Testis (tissue), 3 donors: ENCODE data around the gene CEP72. TPM values are rescaled to one million over a fixed set of nuclear protein-coding genes. Genes with fewer than 3 reads are reported as not detected.

Source experiments
- DNase-seq: peaks from one replicate; pipeline ENCODE4 v3.0.0-alpha.2; 2019
- H3K27ac ChIP-seq, 2 donors: fragments of 200-600 bp; sonication (generic); one replicate each; pipeline ENCODE4 v1.5.1; 2019
- H3K27me3 ChIP-seq: fragments of 200-600 bp; sonication (generic); one replicate; pipeline ENCODE4 v1.5.1; 2019
- H3K36me3 ChIP-seq: fragments of 200-600 bp; sonication (generic); one replicate; pipeline ENCODE4 v1.5.1; 2017; ENCODE audit warnings: low read depth; ENCODE audit errors: missing control alignments
- H3K4me1 ChIP-seq: fragments of 200-600 bp; sonication (generic); one replicate; pipeline ENCODE4 v1.5.1; 2019
- H3K4me3 ChIP-seq, 2 donors: fragments of 200-600 bp; sonication (generic); one replicate each; pipeline ENCODE4 v1.5.1; 2017 to 2019
- H3K9me3 ChIP-seq: fragments of 200-600 bp; sonication (generic); one replicate; pipeline ENCODE4 v1.5.1; 2017
- POLR2A ChIP-seq: fragments of 450-650 bp; IDR thresholded peaks from one replicate; pipeline ENCODE4 v1.6.1; 2017; ENCODE audit warnings: antibody characterized with exemption, mild to moderate bottlenecking, moderate library complexity
- WGBS, 2 donors: methylation state at CpG; one replicate each; pipeline ENCODE4 v1.1.5; 2018; 5-methylcytosine and 5-hydroxymethylcytosine counted together
- intact Hi-C: fragments of 100-400 bp; cut with DNase I; formaldehyde crosslinking; loops from one replicate; pipeline ENCODE4 v1.15.1; 2023; ENCODE audit warnings: low total_unique reads
- polyA plus RNA-seq: library from polyadenylated mRNA; stranded (reverse); fragments of 350-450 nt; fragmentation: Illumina TruSeq; extraction: RNeasy Lipid Tissue Mini Kit (QIAGEN cat#74804); gene quantifications from one replicate; pipeline ENCODE4 v1.2.3, GENCODE V29; 2014; ENCODE audit warnings: low read depth, low replicate concordance; ENCODE audit not compliant: insufficient read depth
- total RNA-seq, 2 donors: library from RNA; depleted of rRNA; stranded (reverse); fragments of >200 nt; gene quantifications; one replicate each; pipeline ENCODE4 v1.2.3, GENCODE V29; 2016
- TF ChIP-seq, protein P1 (sequence below), 3 experiments: fragments of 450-650 bp in 2 of 3; fragments of 200-600 bp in 1 of 3; sonication (generic) in 1 of 3; IDR thresholded peaks; one replicate each; pipeline ENCODE4 v1.5.1; 2016 to 2019; ENCODE audit warnings: antibody characterized with exemption in 3 of 3, mild to moderate bottlenecking in 2 of 3, moderate library complexity in 1 of 3

The CEP72 gene
- total and polyA plus RNA-seq, 3 donors from 2014 or later = 18.5 to 31.2 (median 19.8) TPM

DNA sequence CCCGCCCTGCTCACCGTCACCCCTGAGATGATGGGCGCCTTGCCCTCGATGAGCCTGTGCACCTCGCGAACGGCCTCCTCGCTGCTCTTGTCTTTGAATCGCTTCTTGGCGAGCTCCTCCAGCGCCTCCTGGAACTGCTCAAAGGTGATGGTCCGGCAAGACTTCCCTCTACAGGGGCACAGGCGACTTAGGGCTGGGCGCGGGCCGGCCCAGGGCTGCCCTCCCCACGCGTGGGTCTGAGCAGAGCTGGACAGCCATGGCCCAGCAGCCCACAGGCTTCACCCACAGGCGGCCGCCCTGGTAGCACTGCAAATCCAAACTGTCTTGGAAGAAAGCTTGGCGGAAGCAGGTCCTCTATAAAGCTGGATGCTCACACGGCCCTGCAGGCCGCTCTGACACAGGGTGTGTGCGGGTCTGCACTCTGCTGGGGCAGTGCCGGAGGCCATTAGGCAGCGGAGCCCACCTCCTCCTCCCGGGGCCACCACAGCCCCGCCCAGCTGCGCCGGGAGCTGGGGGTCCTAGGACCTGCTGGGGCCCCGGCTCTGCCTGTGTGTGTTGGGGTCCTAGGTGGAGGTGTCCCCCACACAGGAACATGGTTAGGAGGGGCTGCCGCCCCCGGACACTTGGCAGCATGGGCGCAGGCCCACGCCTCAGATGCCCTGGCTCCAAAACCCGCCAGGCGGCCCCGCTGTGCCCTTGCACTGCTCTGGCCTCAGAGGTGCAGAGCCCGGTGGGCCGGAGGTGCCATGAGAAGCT lies 54.0 kb downstream of the CEP72 start:
- no peaks in the 10 kb centered on the region for H3K27me3 ChIP-seq
- no peaks in the 10 kb centered on the region for H3K4me1 ChIP-seq
- 86 to 87% methylated on average over 24 to 38 of the region's 40 CpGs for WGBS, 2 donors
- intact Hi-C loops = no loop called here
- H3K27ac ChIP-seq = no peak overlapping the region
- H3K36me3 ChIP-seq = no peaks in the 10 kb centered on the region
- no peaks in the 10 kb centered on the region for H3K9me3 ChIP-seq
- no peak for DNase-seq
- TF ChIP-seq POLR2A = no peak
- TF ChIP-seq, protein P1, sequence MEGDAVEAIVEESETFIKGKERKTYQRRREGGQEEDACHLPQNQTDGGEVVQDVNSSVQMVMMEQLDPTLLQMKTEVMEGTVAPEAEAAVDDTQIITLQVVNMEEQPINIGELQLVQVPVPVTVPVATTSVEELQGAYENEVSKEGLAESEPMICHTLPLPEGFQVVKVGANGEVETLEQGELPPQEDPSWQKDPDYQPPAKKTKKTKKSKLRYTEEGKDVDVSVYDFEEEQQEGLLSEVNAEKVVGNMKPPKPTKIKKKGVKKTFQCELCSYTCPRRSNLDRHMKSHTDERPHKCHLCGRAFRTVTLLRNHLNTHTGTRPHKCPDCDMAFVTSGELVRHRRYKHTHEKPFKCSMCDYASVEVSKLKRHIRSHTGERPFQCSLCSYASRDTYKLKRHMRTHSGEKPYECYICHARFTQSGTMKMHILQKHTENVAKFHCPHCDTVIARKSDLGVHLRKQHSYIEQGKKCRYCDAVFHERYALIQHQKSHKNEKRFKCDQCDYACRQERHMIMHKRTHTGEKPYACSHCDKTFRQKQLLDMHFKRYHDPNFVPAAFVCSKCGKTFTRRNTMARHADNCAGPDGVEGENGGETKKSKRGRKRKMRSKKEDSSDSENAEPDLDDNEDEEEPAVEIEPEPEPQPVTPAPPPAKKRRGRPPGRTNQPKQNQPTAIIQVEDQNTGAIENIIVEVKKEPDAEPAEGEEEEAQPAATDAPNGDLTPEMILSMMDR (IDR thresholded peaks at IDR 0.05) = no peak
- no peak overlapping the region for H3K4me3 ChIP-seq

DNA sequence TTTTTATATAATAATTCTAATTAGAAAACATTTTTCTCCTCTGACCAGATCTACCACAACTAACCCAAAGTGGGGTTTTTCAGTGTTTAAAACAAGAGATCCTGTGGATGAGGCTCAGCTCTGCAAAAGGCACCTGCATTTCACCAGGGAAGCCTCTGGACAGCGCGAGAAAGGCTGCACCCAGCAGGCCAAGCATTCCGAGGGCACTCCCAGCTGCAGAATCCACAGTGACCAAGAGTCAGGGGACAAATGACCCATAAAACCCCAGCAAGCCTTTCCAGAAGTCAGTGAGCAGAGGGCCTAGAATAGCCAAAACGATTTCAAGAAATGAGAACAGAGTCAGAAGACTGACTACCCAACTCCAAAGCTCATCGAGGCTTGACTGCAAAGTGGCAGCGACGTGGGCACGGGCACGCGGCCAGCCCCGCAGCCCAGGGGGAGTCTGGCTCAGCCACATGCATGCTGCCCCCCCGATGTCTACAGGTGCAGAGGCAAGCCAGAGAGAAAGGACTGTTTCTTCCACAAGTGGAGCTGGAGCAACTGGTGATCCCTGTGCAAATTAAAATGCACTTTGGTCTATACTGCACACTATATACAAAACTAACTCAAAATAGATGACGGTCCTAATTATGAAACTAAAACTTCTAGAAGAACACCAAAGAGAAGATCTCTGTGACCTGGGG lies 54.8 kb downstream of the CEP72 start:
- no peak for DNase-seq
- Histone ChIP-seq H3K4me1 (peaks cover 6% of the 10 kb centered on the region), H3K27me3 (no peaks in the 10 kb centered on the region), H3K9me3 (no peaks in the 10 kb centered on the region), H3K36me3 (no peaks in the 10 kb centered on the region), H3K4me3 (no peak overlapping the region), H3K27ac (no peak overlapping the region)
- intact Hi-C loops = no loop called here
- TF ChIP-seq POLR2A = no peak
- TF ChIP-seq, protein P1 (IDR thresholded peaks at IDR 0.05) = no peak
- 88 to 94% methylated on average over 13 of the region's 13 CpGs for WGBS, 2 donors

GRCh38 chr5:668283-668995 lies 56.3 kb downstream of the CEP72 start:
- Histone ChIP-seq H3K4me1 (peaks cover 20% of the 10 kb centered on the region), H3K27me3 (no peaks in the 10 kb centered on the region), H3K36me3 (no peaks in the 10 kb centered on the region), H3K4me3 (no peak overlapping the region), H3K27ac (no peak overlapping the region), H3K9me3 (no peaks in the 10 kb centered on the region)
- intact Hi-C loops = no loop called here
- WGBS, 2 donors = 81 to 82% methylated on average over 21 to 44 of the region's 44 CpGs
- no peak for DNase-seq
- TF ChIP-seq, protein P1 (IDR thresholded peaks at IDR 0.05) = no peak
- TF ChIP-seq POLR2A = no peak

DNA sequence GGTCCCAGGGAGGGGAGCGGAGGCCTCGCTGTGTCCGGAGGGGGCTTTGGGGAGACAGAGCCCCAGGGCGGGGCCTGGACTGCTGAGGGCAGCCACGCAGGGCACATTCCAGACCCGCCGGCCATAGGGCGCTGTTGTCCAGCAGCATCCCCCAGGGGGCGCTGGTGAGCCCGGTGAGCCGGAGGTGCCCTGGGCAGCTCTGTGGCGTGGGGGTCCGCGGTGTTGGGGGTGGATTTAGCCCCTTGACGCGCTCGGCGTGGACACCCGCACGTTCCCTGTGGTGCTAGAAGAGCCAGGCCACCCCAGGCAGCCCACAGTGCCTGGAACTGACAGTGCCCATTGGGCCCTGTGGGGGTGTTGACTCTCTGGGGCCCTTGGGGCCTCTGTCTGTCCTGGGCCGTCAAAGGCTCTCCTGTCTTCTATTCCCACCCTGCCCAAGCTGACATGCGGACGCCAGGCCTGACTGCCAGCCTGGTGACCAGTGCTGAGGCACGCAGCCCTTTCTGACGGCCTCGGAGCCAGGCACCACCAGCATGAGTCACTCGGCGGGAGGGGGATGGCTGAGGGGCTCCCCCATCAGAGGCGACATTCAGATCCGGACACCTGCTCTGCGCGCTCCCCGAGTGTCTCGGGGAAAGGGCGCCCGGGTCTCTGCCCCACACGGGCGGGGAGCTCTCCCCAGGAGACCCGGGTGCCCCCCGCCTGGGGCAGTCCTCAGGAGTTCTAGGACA lies 57.1 kb downstream of the CEP72 start:
- H3K4me1 ChIP-seq = peaks cover 27% of the 10 kb centered on the region
- no peaks in the 10 kb centered on the region for H3K36me3 ChIP-seq

More for the DNA sequence above, 57.1 kb downstream of the CEP72 start:
- no peak overlapping the region for H3K4me3 ChIP-seq
- no peak for DNase-seq
- intact Hi-C loops = no loop called here
- no peak overlapping the region for H3K27ac ChIP-seq
- TF ChIP-seq, protein P1 (IDR thresholded peaks at IDR 0.05) = peak; percentile 20 to 63 (median 29)
- no peak for TF ChIP-seq POLR2A
- no peaks in the 10 kb centered on the region for H3K9me3 ChIP-seq
- no peaks in the 10 kb centered on the region for H3K27me3 ChIP-seq
- 73 to 87% methylated on average over 17 to 36 of the region's 40 CpGs for WGBS, 2 donors
